ENCODE results near the gene ARHGEF1.

DNA sequence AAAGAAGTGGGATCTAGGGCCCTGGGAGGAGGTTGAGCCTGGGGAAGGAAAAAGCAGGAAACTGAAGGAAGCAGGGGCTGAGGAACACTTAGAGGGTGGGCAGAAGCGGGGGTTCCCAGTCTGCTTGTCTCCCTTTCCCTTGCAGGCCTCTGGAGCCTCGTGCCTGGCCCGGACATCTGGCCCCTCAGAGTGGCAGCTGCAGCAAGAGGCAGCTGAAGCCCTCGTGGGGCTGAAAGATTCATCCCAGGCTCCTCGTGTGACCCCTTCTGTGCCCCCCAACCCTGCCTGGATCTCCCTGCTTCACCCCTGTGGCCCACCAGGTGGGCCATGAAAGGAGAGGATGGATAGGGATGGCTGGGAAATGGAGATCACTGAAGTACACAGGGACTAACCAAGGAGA is 32.6 kb upstream of the ARHGEF1 start:
- no peak for TF ChIP-seq CTCF (conservative IDR thresholded peaks at IDR 0.05; ENCODE audit: low read length)
- no peak for TF ChIP-seq EZH2phosphoT487 (IDR thresholded peaks at IDR 0.05; ENCODE audit: borderline replicate concordance)
